PC-3 (cell line): ENCODE measurements around the gene ETV3L. TPM values are rescaled to one million over a fixed set of nuclear protein-coding genes. Genes with fewer than 3 reads are reported as not detected.

Experiments
- ATAC-seq: fragments of 200-7000 bp; cut with Tn5 transposase; 2 replicates; pipeline ENCODE4 v1.9.1; 2020; ENCODE audit warnings: mild to moderate bottlenecking, moderate library complexity
- BruUV-seq: library from RNA; stranded (reverse); fragments of 400-500 nt; replicated peaks from 2 replicates; lab custom pipeline; 2021; lab: Mats Ljungman, UMichigan
- CTCF ChIA-PET: fragments of 300-600 bp; sonication (Branson Sonifier 250); formaldehyde crosslinking; loops from one replicate; lab custom pipeline; 2022; ENCODE audit warnings: antibody characterized with exemption; lab: Charles Lee
- POLR2A ChIA-PET: fragments of 300-600 bp; sonication (Branson Sonifier 250); formaldehyde crosslinking; loops from one replicate; lab custom pipeline; 2022; ENCODE audit warnings: antibody characterized with exemption; ENCODE audit not compliant: unreplicated experiment; lab: Charles Lee
- DNase-seq: peaks from one replicate; pipeline ENCODE4 v3.0.0-alpha.2; 2015
- H2AFZ ChIP-seq: fragments of 300-600 bp; sonication (generic); 2 replicates; pipeline ENCODE4 v1.6.0; 2016; ENCODE audit warnings: antibody characterized with exemption, low read length
- H3F3A ChIP-seq: fragments of 300-600 bp; sonication (generic); one replicate; pipeline ENCODE4 v1.6.0; 2017; ENCODE audit warnings: antibody characterized with exemption, low read length, control low read depth, mild to moderate bottlenecking; ENCODE audit not compliant: unreplicated experiment
- H3K27ac ChIP-seq: fragments of 300-600 bp; sonication (generic); 2 replicates; pipeline ENCODE4 v1.5.1; 2016; ENCODE audit warnings: mild to moderate bottlenecking, low read length
- H3K27me3 ChIP-seq: fragments of 300-600 bp; sonication (generic); 2 replicates; pipeline ENCODE4 v1.6.1; 2016; ENCODE audit warnings: low read length, mixed read lengths
- H3K36me3 ChIP-seq: fragments of 300-600 bp; sonication (generic); 2 replicates; pipeline ENCODE4 v1.6.1; 2016; ENCODE audit warnings: low read depth, mixed run types, low read length, mixed read lengths
- H3K4me1 ChIP-seq: fragments of 300-600 bp; sonication (generic); 2 replicates; pipeline ENCODE4 v1.5.1; 2016; ENCODE audit warnings: low read length; ENCODE audit not compliant: insufficient read depth
- H3K4me2 ChIP-seq: fragments of 300-600 bp; sonication (generic); 2 replicates; pipeline ENCODE4 v1.6.0; 2016; ENCODE audit warnings: low read length
- H3K4me3 ChIP-seq: fragments of 300-600 bp; sonication (generic); 2 replicates; pipeline ENCODE4 v1.5.1; 2016; ENCODE audit warnings: mild to moderate bottlenecking, low read length, mixed read lengths
- H3K79me2 ChIP-seq: fragments of 300-600 bp; sonication (generic); 2 replicates; pipeline ENCODE4 v1.6.1; 2017; ENCODE audit warnings: low read length, mixed read lengths
- H3K9ac ChIP-seq: fragments of 300-600 bp; sonication (generic); 2 replicates; pipeline ENCODE4 v1.6.0; 2016; ENCODE audit warnings: mild to moderate bottlenecking, low read length
- H3K9me2 ChIP-seq: fragments of 300-600 bp; sonication (generic); replicated peaks from 2 replicates; pipeline ENCODE4 v1.6.1; 2016; ENCODE audit warnings: mixed run types, low read length, mixed read lengths
- H3K9me3 ChIP-seq: fragments of 300-600 bp; sonication (generic); 2 replicates; pipeline ENCODE4 v1.6.1; 2016; ENCODE audit warnings: low read length, mixed read lengths
- H4K20me1 ChIP-seq: fragments of 300-600 bp; sonication (generic); 2 replicates; pipeline ENCODE4 v1.6.1; 2016; ENCODE audit warnings: low read length, mixed read lengths
- EZH2 ChIP-seq: fragments of 300-600 bp; sonication (generic); IDR thresholded peaks from one replicate; pipeline ENCODE4 v1.6.1; 2017; ENCODE audit warnings: antibody characterized with exemption, mild to moderate bottlenecking, low read length; ENCODE audit not compliant: unreplicated experiment
- EZH2phosphoT487 ChIP-seq: fragments of 300-600 bp; sonication (generic); IDR thresholded peaks from 2 replicates; pipeline ENCODE4 v1.6.1; 2018; ENCODE audit warnings: mild to moderate bottlenecking, antibody characterized with exemption, low read length, borderline replicate concordance
- intact Hi-C: fragments of 100-400 bp; cut with micrococcal nuclease; formaldehyde crosslinking; loops from 2 replicates; pipeline ENCODE4 v1.9.0; 2023
- total RNA-seq: library from RNA; depleted of rRNA; stranded (reverse); fragments of >200 nt; gene quantifications from 2 replicates; pipeline ENCODE4 v1.2.3, GENCODE V29; 2014
- TF ChIP-seq, protein P1 (sequence below): fragments of 300-600 bp; sonication (generic); conservative IDR thresholded peaks from 2 replicates; pipeline ENCODE4 v1.5.1; 2017; ENCODE audit warnings: antibody characterized with exemption, low read depth, mild to moderate bottlenecking, low read length

Gene ETV3L
- total RNA-seq, 1 experiment from 2014 or later, result not detected

DNA sequence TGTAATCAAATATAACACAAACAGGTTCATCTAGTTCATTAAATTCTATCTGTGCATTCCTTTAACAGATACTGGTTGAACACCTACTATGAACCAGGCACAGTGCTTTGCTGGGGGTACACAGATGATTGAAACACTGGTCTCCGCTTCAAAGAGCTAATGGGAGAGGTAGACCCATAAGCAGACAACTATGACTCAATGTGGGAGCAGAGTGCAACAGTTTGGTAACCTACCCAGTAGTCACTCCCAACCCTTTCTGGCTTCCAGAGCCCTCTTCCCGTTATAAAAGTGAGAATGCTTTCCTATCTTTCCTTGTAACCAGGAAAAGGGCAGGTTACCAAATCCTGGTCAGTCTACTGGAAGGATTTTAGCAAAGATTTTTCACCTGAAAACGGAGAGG lies 46.6 kb upstream of the ETV3L start:
- peaks cover 13% of the 10 kb centered on the region for H3K4me1 ChIP-seq
- CTCF ChIA-PET, result no interaction called here
- DNase-seq (no peak), ATAC-seq (no peak)
- no peak overlapping the region for H3K27ac ChIP-seq
- no TSS peak for BruUV-seq
- TF ChIP-seq EZH2 (no peak), EZH2phosphoT487 (no peak)
- TF ChIP-seq, protein P1, sequence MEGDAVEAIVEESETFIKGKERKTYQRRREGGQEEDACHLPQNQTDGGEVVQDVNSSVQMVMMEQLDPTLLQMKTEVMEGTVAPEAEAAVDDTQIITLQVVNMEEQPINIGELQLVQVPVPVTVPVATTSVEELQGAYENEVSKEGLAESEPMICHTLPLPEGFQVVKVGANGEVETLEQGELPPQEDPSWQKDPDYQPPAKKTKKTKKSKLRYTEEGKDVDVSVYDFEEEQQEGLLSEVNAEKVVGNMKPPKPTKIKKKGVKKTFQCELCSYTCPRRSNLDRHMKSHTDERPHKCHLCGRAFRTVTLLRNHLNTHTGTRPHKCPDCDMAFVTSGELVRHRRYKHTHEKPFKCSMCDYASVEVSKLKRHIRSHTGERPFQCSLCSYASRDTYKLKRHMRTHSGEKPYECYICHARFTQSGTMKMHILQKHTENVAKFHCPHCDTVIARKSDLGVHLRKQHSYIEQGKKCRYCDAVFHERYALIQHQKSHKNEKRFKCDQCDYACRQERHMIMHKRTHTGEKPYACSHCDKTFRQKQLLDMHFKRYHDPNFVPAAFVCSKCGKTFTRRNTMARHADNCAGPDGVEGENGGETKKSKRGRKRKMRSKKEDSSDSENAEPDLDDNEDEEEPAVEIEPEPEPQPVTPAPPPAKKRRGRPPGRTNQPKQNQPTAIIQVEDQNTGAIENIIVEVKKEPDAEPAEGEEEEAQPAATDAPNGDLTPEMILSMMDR, result no peak
- H4K20me1 ChIP-seq, result no peaks in the 10 kb centered on the region
- H3K36me3 ChIP-seq, result no peaks in the 10 kb centered on the region
- no peak overlapping the region for H3K4me2 ChIP-seq
- no peak overlapping the region for H3K4me3 ChIP-seq
- H3K9ac ChIP-seq, result no peak overlapping the region
- H3F3A ChIP-seq, result no peaks in the 10 kb centered on the region
- H3K79me2 ChIP-seq, result no peaks in the 10 kb centered on the region
- POLR2A ChIA-PET, result no interaction called here
- H2AFZ ChIP-seq, result no peak overlapping the region
- H3K27me3 ChIP-seq, result peaks cover 6% of the 10 kb centered on the region; the same call in 1 of the 2 replicates
- H3K9me2 ChIP-seq, result no peaks in the 10 kb centered on the region; the same call in 1 of the 2 replicates
- H3K9me3 ChIP-seq, result no peaks in the 10 kb centered on the region
- intact Hi-C loops, result no loop called here

DNA sequence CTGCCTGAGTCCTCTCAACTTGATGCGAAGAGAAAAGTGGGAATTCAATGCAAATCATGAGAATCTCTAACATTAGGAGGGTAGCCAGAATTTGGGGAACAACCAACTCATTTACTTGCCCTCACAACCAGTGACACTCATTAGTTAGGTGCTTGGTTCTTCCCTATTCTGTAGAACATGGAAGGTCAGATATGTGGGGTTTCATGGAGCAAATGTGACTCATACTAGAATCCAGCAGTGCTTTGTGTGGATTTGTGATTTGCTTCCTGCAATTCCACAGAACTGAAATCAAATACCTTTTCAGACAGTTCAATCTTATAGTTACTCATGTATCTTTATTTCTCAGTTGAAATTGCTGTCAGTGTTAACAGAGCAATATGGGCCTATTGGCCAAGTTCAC lies 45.5 kb upstream of the ETV3L start:
- Histone ChIP-seq H3K9me2 (no peaks in the 10 kb centered on the region; the same call in 1 of the 2 replicates), H3K9me3 (no peaks in the 10 kb centered on the region), H3K36me3 (no peaks in the 10 kb centered on the region), H3K27ac (no peak overlapping the region), H3F3A (no peaks in the 10 kb centered on the region), H3K4me2 (no peak overlapping the region), H3K4me3 (no peak overlapping the region), H3K9ac (no peak overlapping the region), H3K27me3 (peaks cover 5% of the 10 kb centered on the region; the same call in 1 of the 2 replicates), H4K20me1 (no peaks in the 10 kb centered on the region), H2AFZ (no peak overlapping the region), H3K4me1 (peaks cover 13% of the 10 kb centered on the region), H3K79me2 (no peaks in the 10 kb centered on the region)
- ATAC-seq, result no peak
- no TSS peak for BruUV-seq
- no peak for TF ChIP-seq EZH2phosphoT487
- TF ChIP-seq, protein P1, result no peak
- no peak for TF ChIP-seq EZH2
- ChIA-PET CTCF (no interaction called here), POLR2A (no interaction called here)
- intact Hi-C loops, result no loop called here
- no peak for DNase-seq

DNA sequence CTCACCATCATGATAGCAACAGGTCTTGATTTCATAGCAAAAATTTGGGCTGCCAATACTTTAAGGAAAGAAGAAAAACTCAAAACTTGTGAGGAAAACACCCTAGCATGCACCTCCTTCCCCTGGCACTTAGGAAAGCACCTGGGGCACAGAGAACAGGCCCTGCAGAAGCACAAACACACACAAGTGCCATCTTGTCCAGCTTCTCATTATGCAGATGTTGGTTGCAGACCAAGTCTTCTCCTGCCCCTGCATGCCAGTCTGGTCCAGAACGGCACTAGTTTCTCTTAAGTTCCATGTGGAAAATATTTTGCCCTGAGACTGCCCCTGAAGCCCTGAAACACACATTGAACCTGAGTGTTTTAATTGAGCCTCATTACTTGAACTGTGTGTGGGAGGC lies 44.9 kb upstream of the ETV3L start:
- TF ChIP-seq, protein P1, result no peak
- TF ChIP-seq EZH2phosphoT487 (no peak), EZH2 (no peak)
- Histone ChIP-seq H3K9me3 (no peaks in the 10 kb centered on the region), H3K4me3 (no peak overlapping the region), H3K79me2 (no peaks in the 10 kb centered on the region), H3F3A (no peaks in the 10 kb centered on the region), H3K4me2 (no peak overlapping the region), H3K27me3 (no peaks in the 10 kb centered on the region; the same call in 1 of the 2 replicates), H3K4me1 (peaks cover 13% of the 10 kb centered on the region), H3K27ac (no peak overlapping the region), H2AFZ (no peak overlapping the region), H3K9me2 (no peaks in the 10 kb centered on the region; the same call in 1 of the 2 replicates), H3K36me3 (no peaks in the 10 kb centered on the region), H4K20me1 (no peaks in the 10 kb centered on the region), H3K9ac (no peak overlapping the region)
- no TSS peak for BruUV-seq
- POLR2A ChIA-PET, result no interaction called here
- intact Hi-C loops, result no loop called here
- DNase-seq, result no peak
- CTCF ChIA-PET, result no interaction called here
- ATAC-seq, result no peak
